WTC11 (cell line): ENCODE measurements around the gene ITGA1. TPM values are rescaled to one million over a fixed set of nuclear protein-coding genes. Genes with fewer than 3 reads are reported as not detected.

Experiments used
- ATF1 ChIP-seq: sonication (generic); formaldehyde crosslinking; IDR thresholded peaks from 2 replicates; pipeline ENCODE4 v1.8.1; 2023; ENCODE audit warnings: mild to moderate bottlenecking, moderate library complexity, missing genetic modification reagents
- ATF2 ChIP-seq: sonication (generic); formaldehyde crosslinking; IDR thresholded peaks from 2 replicates; pipeline ENCODE4 v1.8.1; 2022; ENCODE audit warnings: low read depth, missing genetic modification reagents, borderline replicate concordance
- ATF6 ChIP-seq: sonication (generic); formaldehyde crosslinking; IDR thresholded peaks from 2 replicates; pipeline ENCODE4 v1.8.1; 2023; ENCODE audit warnings: mild to moderate bottlenecking, missing genetic modification reagents
- CREM ChIP-seq: sonication (generic); formaldehyde crosslinking; IDR thresholded peaks from 2 replicates; pipeline ENCODE4 v1.8.1; 2022; ENCODE audit warnings: mild to moderate bottlenecking, missing genetic modification reagents, moderate library complexity
- E2F1 ChIP-seq: sonication (generic); formaldehyde crosslinking; IDR thresholded peaks from 2 replicates; pipeline ENCODE4 v1.8.0; 2022; ENCODE audit warnings: mild to moderate bottlenecking, missing genetic modification reagents
- E2F5 ChIP-seq: sonication (generic); formaldehyde crosslinking; IDR thresholded peaks from 2 replicates; pipeline ENCODE4 v1.8.1; 2022; ENCODE audit warnings: mild to moderate bottlenecking, moderate library complexity, missing genetic modification reagents
- EMX1 ChIP-seq: fragments of 250-450 bp; sonication (Bioruptor Pico); IDR thresholded peaks from 2 replicates; pipeline ENCODE4 v1.8.0; 2021; ENCODE audit warnings: mild to moderate bottlenecking
- ETV6 ChIP-seq: sonication (generic); formaldehyde crosslinking; IDR thresholded peaks from 2 replicates; pipeline ENCODE4 v1.8.1; 2022; ENCODE audit warnings: mild to moderate bottlenecking, missing genetic modification reagents
- FOXP1 ChIP-seq: sonication (generic); formaldehyde crosslinking; IDR thresholded peaks from 2 replicates; pipeline ENCODE4 v1.8.0; 2022; ENCODE audit warnings: missing genetic modification reagents, mild to moderate bottlenecking, moderate library complexity, borderline replicate concordance
- GABPB1 ChIP-seq: sonication (generic); formaldehyde crosslinking; IDR thresholded peaks from 2 replicates; pipeline ENCODE4 v1.8.1; 2023; ENCODE audit warnings: mild to moderate bottlenecking, missing genetic modification reagents
- GTF2I ChIP-seq: fragments of 250-450 bp; sonication (Bioruptor Pico); conservative IDR thresholded peaks from 2 replicates; pipeline ENCODE4 v1.4.0; 2021; ENCODE audit warnings: mild to moderate bottlenecking
- HMGXB4 ChIP-seq: sonication (generic); formaldehyde crosslinking; IDR thresholded peaks from 2 replicates; pipeline ENCODE4 v1.8.1; 2023; ENCODE audit warnings: mild to moderate bottlenecking, moderate library complexity, missing genetic modification reagents
- IRF1 ChIP-seq: sonication (generic); formaldehyde crosslinking; IDR thresholded peaks from 2 replicates; pipeline ENCODE4 v1.8.0; 2023; ENCODE audit warnings: missing genetic modification reagents
- MAX ChIP-seq: sonication (generic); formaldehyde crosslinking; IDR thresholded peaks from 2 replicates; pipeline ENCODE4 v1.8.0; 2022; ENCODE audit warnings: mild to moderate bottlenecking, missing genetic modification reagents
- MXD4 ChIP-seq: fragments of 250-450 bp; sonication (Bioruptor Pico); IDR thresholded peaks from 2 replicates; pipeline ENCODE4 v1.8.0; 2021; ENCODE audit warnings: mild to moderate bottlenecking, moderate library complexity, borderline replicate concordance
- NFATC4 ChIP-seq: fragments of 250-450 bp; sonication (Bioruptor Pico); IDR thresholded peaks from 2 replicates; pipeline ENCODE4 v1.9.0; 2021; ENCODE audit warnings: mild to moderate bottlenecking
- NFE2L1 ChIP-seq: sonication (generic); formaldehyde crosslinking; IDR thresholded peaks from 2 replicates; pipeline ENCODE4 v1.8.1; 2023; ENCODE audit warnings: missing genetic modification reagents
- OVOL2 ChIP-seq: fragments of 250-450 bp; sonication (Bioruptor Pico); IDR thresholded peaks from 2 replicates; pipeline ENCODE4 v1.9.0; 2021; ENCODE audit warnings: mild to moderate bottlenecking, borderline replicate concordance
- PRRX2 ChIP-seq: fragments of 250-450 bp; sonication (Bioruptor Pico); IDR thresholded peaks from 2 replicates; pipeline ENCODE4 v1.8.0; 2021; ENCODE audit warnings: mild to moderate bottlenecking
- RORB ChIP-seq: fragments of 250-450 bp; sonication (Bioruptor Pico); IDR thresholded peaks from 2 replicates; pipeline ENCODE4 v1.9.0; 2021; ENCODE audit warnings: mild to moderate bottlenecking
- SMAD3 ChIP-seq: sonication (generic); formaldehyde crosslinking; IDR thresholded peaks from 2 replicates; pipeline ENCODE4 v1.8.0; 2022; ENCODE audit warnings: missing genetic modification reagents, mild to moderate bottlenecking, borderline replicate concordance
- SP1 ChIP-seq: sonication (generic); formaldehyde crosslinking; conservative IDR thresholded peaks from 2 replicates; pipeline ENCODE4 v1.8.1; 2022; ENCODE audit warnings: missing genetic modification reagents
- TEAD1 ChIP-seq: sonication (generic); formaldehyde crosslinking; IDR thresholded peaks from 2 replicates; pipeline ENCODE4 v1.8.0; 2022; ENCODE audit warnings: mild to moderate bottlenecking, missing genetic modification reagents
- TEAD4 ChIP-seq: sonication (generic); formaldehyde crosslinking; IDR thresholded peaks from 2 replicates; pipeline ENCODE4 v1.8.0; 2022; ENCODE audit warnings: mild to moderate bottlenecking, missing genetic modification reagents
- USF2 ChIP-seq: sonication (generic); formaldehyde crosslinking; IDR thresholded peaks from 2 replicates; pipeline ENCODE4 v1.8.1; 2023; ENCODE audit warnings: mild to moderate bottlenecking, missing genetic modification reagents, moderate library complexity
- ZBTB21 ChIP-seq: sonication (generic); formaldehyde crosslinking; IDR thresholded peaks from 2 replicates; pipeline ENCODE4 v1.8.1; 2023; ENCODE audit warnings: mild to moderate bottlenecking, missing genetic modification reagents, borderline replicate concordance
- ZBTB43 ChIP-seq: sonication (generic); formaldehyde crosslinking; IDR thresholded peaks from 2 replicates; pipeline ENCODE4 v1.8.1; 2023; ENCODE audit warnings: mild to moderate bottlenecking, missing genetic modification reagents
- ZMAT4 ChIP-seq: fragments of 250-450 bp; sonication (Bioruptor Pico); IDR thresholded peaks from 2 replicates; pipeline ENCODE4 v1.9.0; 2021; ENCODE audit warnings: mild to moderate bottlenecking
- ZNF671 ChIP-seq: fragments of 250-450 bp; sonication (Bioruptor Pico); IDR thresholded peaks from 2 replicates; pipeline ENCODE4 v1.8.0; 2021; ENCODE audit warnings: mild to moderate bottlenecking
- total RNA-seq: library from RNA; stranded (reverse); gene quantifications from 3 replicates; pipeline ENCODE4 v1.2.3, GENCODE V29; 2021

ITGA1 gene
- total RNA-seq, 1 experiment from 2014 or later: 6.5 TPM

- TF ChIP-seq ZBTB43 (CRISPR knock-in tag): no peak
- TF ChIP-seq CREM (CRISPR knock-in tag): no peak
- TF ChIP-seq ATF2 (CRISPR knock-in tag): no peak
- TF ChIP-seq ETV6 (CRISPR knock-in tag): 0 out of 2 replicates have a peak, but pooled peaks have one; percentile 5
- TF ChIP-seq PRRX2: no peak
- TF ChIP-seq ZMAT4 (CRISPR knock-in tag): no peak
- TF ChIP-seq HMGXB4 (CRISPR knock-in tag): 0 out of 2 replicates have a peak, but pooled peaks have one; percentile 12
- no peak for TF ChIP-seq ATF1 (CRISPR knock-in tag)
- TF ChIP-seq TEAD4 (CRISPR knock-in tag): no peak
- no peak for TF ChIP-seq TEAD1 (CRISPR knock-in tag)
- no peak for TF ChIP-seq ATF6
- 0 out of 2 replicates have a peak, but pooled peaks have one; percentile 3 for TF ChIP-seq SP1
- TF ChIP-seq E2F5: no peak; the same call in 1 of the 2 replicates
- no peak for TF ChIP-seq ZBTB21 (CRISPR knock-in tag)
- TF ChIP-seq ZNF671: no peak
- TF ChIP-seq GABPB1: no peak
- no peak for TF ChIP-seq EMX1 (CRISPR knock-in tag)
- TF ChIP-seq FOXP1 (CRISPR knock-in tag): peak; percentile 73; the same call in 1 of the 2 replicates
- TF ChIP-seq USF2 (CRISPR knock-in tag): no peak
- no peak for TF ChIP-seq RORB
- TF ChIP-seq SMAD3: no peak
- no peak for TF ChIP-seq GTF2I (CRISPR knock-in tag)
- no peak for TF ChIP-seq MXD4 (CRISPR knock-in tag)
- TF ChIP-seq E2F1 (CRISPR knock-in tag): no peak
- peak; percentile 60 for TF ChIP-seq MAX
- TF ChIP-seq IRF1 (CRISPR knock-in tag): no peak
- peak; percentile 95 for TF ChIP-seq NFE2L1 (CRISPR knock-in tag)
- TF ChIP-seq OVOL2 (CRISPR knock-in tag): no peak
- TF ChIP-seq NFATC4 (CRISPR knock-in tag): no peak
These were observed 12.9 kb downstream of the ITGA1 start (continued) for GRCh38 chr5:52800394-52801213.
